Thoracic aorta (tissue), 2 donors: ENCODE measurements around the gene SNRNP70. TPM values are rescaled to one million over a fixed set of nuclear protein-coding genes. Genes with fewer than 3 reads are reported as not detected.

Source experiments
- ATAC-seq: fragments of 150-250 bp; one replicate; pipeline ENCODE4 v1.8.0; 2017; ENCODE audit warnings: low read depth; ENCODE audit not compliant: insufficient number of reproducible peaks, low FRiP score
- DNase-seq: peaks from one replicate; pipeline ENCODE4 v3.0.0-alpha.2; 2020; ENCODE audit warnings: low spot score
- H3K27ac ChIP-seq, 2 donors: fragments of 200-600 bp; sonication (generic); 1 replicate in 1 of 2; 2 replicates in 1 of 2; pipeline ENCODE4 v1.5.1; 2016; ENCODE audit warnings: mild to moderate bottlenecking in 2 of 2, moderate library complexity in 2 of 2
- H3K27me3 ChIP-seq: fragments of 200-600 bp; sonication (generic); replicated peaks from 2 replicates; pipeline ENCODE4 v1.6.0; 2016; ENCODE audit warnings: mild to moderate bottlenecking; ENCODE audit not compliant: insufficient read depth
- H3K36me3 ChIP-seq: fragments of 200-600 bp; sonication (generic); one replicate; pipeline ENCODE4 v1.5.1; 2016
- H3K4me1 ChIP-seq, 2 donors: fragments of 200-600 bp; sonication (generic); 1 replicate in 1 of 2; 2 replicates in 1 of 2; pipeline versions ENCODE4 v1.5.1 to v1.6.0; 2016; ENCODE audit warnings: low read depth in 2 of 2, mild to moderate bottlenecking in 1 of 2; ENCODE audit not compliant: control insufficient read depth in 1 of 2
- H3K4me3 ChIP-seq: fragments of 200-600 bp; sonication (generic); 2 replicates; pipeline ENCODE4 v1.5.1; 2016; ENCODE audit warnings: mild to moderate bottlenecking
- H3K9me3 ChIP-seq: fragments of 200-600 bp; sonication (generic); 2 replicates; pipeline ENCODE4 v1.5.1; 2016
- total RNA-seq, 2 donors: library from RNA; depleted of rRNA; stranded (reverse); fragments of >200 nt; gene quantifications; one replicate each; pipeline versions ENCODE4 v1.1.0 to v1.2.3, GENCODE V29; 2016
- TF ChIP-seq, protein P1 (sequence below): fragments of 200-600 bp; sonication (generic); IDR thresholded peaks from one replicate; pipeline ENCODE4 v1.5.1; 2019; ENCODE audit warnings: antibody characterized with exemption

SNRNP70 gene
- total RNA-seq, 2 donors from 2014 or later, result 339 to 438 TPM

DNA sequence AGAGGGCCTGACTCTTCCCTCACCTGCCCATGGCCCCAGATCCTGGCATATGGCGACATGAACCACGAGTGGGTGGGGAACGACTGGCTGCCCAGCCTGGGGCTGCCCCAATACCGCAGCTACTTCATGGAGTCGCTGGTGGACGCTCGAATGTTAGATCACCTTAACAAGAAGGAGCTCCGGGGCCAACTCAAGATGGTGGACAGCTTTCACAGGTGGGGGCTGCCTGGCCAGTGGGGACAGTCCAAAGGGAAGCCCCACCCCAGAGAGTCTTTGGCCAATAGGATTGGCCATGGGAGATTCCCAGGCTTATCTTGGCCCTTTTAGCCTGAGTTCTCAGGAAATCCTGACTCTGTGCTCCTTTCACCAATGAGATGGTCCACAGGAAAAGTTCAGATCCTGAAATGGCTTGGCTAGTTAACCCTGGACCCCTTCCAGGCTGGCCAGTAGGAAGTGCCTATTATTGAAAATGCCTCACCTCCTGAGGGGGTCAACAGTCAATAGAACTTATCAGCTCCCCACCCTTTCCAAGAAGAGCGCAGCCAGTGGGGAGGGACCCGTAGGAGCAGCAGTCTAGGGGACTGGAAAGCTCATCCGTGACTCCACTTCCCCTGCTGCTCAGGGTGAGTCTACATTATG lies 62.9 kb downstream of the SNRNP70 start:
- DNase-seq, result no peak
- Histone ChIP-seq H3K4me3 (peak overlapping the region; percentile 79), H3K27ac (no peak overlapping the region), H3K36me3 (no peaks in the 10 kb centered on the region), H3K4me1 (peaks cover 22 to 30% of the 10 kb centered on the region in 2 donors), H3K27me3 (no peaks in the 10 kb centered on the region), H3K9me3 (no peaks in the 10 kb centered on the region)
- TF ChIP-seq, protein P1, sequence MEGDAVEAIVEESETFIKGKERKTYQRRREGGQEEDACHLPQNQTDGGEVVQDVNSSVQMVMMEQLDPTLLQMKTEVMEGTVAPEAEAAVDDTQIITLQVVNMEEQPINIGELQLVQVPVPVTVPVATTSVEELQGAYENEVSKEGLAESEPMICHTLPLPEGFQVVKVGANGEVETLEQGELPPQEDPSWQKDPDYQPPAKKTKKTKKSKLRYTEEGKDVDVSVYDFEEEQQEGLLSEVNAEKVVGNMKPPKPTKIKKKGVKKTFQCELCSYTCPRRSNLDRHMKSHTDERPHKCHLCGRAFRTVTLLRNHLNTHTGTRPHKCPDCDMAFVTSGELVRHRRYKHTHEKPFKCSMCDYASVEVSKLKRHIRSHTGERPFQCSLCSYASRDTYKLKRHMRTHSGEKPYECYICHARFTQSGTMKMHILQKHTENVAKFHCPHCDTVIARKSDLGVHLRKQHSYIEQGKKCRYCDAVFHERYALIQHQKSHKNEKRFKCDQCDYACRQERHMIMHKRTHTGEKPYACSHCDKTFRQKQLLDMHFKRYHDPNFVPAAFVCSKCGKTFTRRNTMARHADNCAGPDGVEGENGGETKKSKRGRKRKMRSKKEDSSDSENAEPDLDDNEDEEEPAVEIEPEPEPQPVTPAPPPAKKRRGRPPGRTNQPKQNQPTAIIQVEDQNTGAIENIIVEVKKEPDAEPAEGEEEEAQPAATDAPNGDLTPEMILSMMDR, result no peak
- ATAC-seq, result no peak

DNA sequence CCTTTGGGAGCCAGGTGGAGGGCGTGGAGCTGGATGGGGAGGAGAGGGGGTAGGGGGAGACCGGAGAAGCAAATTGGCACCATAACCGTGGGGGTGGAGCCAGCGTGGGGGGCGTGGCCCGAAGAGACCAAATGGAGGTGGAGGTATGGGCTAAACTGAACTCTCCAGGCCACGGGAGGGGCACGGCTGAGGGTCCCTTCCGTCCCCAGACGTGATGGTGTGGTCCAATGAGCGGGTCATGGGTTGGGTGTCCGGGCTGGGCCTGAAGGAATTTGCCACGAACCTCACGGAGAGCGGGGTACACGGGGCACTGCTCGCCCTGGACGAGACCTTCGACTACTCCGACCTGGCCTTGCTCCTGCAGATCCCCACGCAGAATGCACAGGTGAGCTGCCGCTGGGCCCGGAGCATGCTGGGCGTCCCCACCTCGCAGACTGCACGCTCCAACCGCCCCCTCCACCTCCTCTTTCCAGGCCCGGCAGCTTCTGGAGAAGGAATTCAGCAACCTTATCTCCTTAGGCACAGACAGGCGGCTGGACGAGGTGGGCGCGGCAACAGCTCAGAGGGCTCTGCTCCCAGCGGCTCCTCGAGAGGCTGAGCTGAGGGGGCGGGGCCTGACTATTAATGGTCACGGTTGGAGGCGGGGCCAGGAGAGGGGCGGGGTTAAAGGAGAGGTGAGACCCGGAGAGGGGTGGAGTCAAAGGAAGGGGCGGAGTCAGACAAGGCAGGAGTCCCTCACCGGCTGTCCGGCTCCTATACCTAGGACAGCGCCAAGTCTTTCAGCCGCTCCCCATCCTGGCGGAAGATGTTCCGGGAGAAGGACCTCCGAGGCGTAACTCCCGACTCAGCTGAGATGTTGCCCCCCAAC lies 63.8 kb downstream of the SNRNP70 start:
- DNase-seq (peak; percentile 99), ATAC-seq (peak; percentile 73)
- Histone ChIP-seq H3K27ac (peak overlapping the region; percentile 60 to 69), H3K4me1 (peaks cover 22 to 27% of the 10 kb centered on the region in 2 donors), H3K4me3 (peak overlapping the region; percentile 79), H3K27me3 (no peaks in the 10 kb centered on the region), H3K9me3 (no peaks in the 10 kb centered on the region), H3K36me3 (no peaks in the 10 kb centered on the region)
- TF ChIP-seq, protein P1, result no peak

DNA sequence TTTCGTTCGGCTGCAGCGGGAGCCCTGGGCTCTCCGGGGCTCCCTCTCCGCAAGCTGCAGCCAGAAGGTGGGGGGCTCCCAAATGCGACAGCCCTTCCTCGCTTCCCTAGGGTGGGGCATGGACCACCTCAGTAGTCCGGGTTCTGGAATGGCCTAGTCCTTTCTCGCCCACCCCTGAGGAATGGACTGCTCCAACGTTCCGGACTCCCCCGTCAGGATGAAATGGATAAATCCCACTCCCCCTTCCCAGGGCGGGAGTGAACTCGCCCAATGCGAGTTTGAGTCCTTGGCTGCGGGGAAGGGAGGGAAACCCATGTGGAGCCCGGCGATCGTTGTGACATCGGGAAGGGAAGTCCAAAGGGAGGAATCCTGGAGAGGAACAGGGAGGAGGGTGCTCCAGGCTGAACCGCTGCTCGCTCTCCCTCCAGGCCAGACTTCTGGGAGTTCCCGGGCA lies 64.4 kb downstream of the SNRNP70 start:
- TF ChIP-seq, protein P1, result no peak
- Histone ChIP-seq H3K9me3 (no peaks in the 10 kb centered on the region), H3K4me3 (peak overlapping the region; percentile 79), H3K36me3 (no peaks in the 10 kb centered on the region), H3K4me1 (peaks cover 22 to 27% of the 10 kb centered on the region in 2 donors), H3K27me3 (no peaks in the 10 kb centered on the region), H3K27ac (peak overlapping the region; percentile 60 to 69)
- DNase-seq (no peak), ATAC-seq (peak; percentile 30)

DNA sequence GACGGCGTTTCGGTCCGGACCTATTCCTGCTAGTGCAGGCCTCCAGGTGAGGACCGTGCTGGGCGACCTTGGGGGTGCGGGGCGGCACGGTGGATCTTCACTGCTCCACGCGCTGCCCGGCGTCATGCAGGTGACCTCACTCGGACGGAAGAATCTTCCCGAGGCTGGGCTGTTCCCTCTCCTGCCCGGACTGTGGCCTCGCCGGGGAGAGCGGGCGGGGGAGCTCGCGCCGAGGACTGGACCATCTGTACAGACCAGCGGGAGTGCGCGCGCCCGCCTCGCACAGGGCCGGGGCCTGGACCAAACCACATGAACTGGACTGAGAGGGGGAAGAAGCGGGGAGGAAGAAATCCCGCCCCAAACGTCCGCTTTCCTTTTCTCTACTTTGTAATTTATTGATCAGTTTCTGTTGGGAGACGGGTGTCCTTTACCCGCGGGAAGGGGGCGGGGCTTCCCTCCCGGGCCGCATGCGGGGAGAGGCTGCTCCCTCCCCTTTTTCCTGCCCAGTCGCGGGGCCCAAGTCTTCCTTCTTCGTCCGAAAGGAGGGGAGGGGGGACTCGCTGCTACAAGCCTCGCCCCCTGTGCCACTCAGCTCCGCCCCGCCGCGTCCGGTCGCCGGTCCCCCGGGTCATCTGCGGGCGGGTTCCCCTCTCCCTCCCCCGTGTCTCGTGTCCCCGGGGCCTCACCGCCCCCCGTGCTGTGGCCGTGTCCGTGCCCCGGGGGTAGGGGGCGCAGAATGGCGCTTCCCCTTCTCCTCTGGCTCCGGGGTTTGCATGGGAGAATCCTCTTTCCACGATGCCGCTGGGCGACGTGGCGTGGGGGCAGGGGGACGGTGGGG lies 65.1 kb downstream of the SNRNP70 start:
- H3K4me3 ChIP-seq, result peak overlapping the region; percentile 79
- no peak for DNase-seq
- no peaks in the 10 kb centered on the region for H3K36me3 ChIP-seq
- no peaks in the 10 kb centered on the region for H3K27me3 ChIP-seq
- peak overlapping the region; percentile 60 to 69 for H3K27ac ChIP-seq
- peaks cover 22 to 31% of the 10 kb centered on the region in 2 donors for H3K4me1 ChIP-seq
- peak; percentile 60 for ATAC-seq
- TF ChIP-seq, protein P1, result peak; percentile 7
- no peaks in the 10 kb centered on the region for H3K9me3 ChIP-seq
